Measurements from ENCODE around the gene URB1.

DNA sequence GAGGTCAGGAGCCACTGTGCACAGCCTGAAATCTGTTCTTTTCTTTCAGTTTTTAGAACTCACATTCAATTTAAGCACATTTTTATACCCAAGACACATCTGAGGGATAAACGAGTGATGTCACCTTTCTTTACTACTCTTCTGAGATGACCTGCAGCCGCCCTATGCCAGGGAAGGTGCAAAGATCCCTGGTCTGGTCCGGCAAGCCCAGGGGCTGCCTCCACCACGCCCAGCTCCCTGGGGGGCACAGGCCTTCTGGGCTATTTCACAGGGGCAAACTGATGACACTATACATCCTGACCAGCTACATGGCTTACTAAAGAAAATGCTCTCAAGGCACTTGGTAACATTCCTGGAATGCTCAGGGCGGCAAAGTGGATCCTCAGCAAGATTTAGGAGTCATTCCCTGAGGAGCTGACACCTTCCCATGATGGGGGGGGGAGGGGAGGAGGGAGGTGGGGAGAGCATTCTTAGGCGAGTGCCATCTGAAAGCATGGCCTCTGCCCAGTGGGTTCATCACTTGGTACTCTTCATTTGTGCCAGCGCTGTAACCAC lies 82.8 kb downstream of the URB1 start:
- TF ChIP-seq EZH2phosphoT487 (IDR thresholded peaks at IDR 0.05; ENCODE audit: borderline replicate concordance): no peak
- TF ChIP-seq, protein P1, sequence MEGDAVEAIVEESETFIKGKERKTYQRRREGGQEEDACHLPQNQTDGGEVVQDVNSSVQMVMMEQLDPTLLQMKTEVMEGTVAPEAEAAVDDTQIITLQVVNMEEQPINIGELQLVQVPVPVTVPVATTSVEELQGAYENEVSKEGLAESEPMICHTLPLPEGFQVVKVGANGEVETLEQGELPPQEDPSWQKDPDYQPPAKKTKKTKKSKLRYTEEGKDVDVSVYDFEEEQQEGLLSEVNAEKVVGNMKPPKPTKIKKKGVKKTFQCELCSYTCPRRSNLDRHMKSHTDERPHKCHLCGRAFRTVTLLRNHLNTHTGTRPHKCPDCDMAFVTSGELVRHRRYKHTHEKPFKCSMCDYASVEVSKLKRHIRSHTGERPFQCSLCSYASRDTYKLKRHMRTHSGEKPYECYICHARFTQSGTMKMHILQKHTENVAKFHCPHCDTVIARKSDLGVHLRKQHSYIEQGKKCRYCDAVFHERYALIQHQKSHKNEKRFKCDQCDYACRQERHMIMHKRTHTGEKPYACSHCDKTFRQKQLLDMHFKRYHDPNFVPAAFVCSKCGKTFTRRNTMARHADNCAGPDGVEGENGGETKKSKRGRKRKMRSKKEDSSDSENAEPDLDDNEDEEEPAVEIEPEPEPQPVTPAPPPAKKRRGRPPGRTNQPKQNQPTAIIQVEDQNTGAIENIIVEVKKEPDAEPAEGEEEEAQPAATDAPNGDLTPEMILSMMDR (conservative IDR thresholded peaks at IDR 0.05; ENCODE audit: low read length): no peak

All from Loucy (cell line).